Right ventricle myocardium inferior (tissue), 1 donor: ENCODE results near the gene MINDY4. TPM values are rescaled to one million over a fixed set of nuclear protein-coding genes. Genes with fewer than 3 reads are reported as not detected.

Source experiments
- ATAC-seq: fragments of 200-7000 bp; cut with Tn5 transposase; one replicate; pipeline ENCODE4 v1.9.1; 2020; ENCODE audit warnings: mild to moderate bottlenecking, moderate library complexity
- DNase-seq: peaks from one replicate; pipeline ENCODE4 v3.0.0; 2021; ENCODE audit errors: missing footprints
- intact Hi-C: fragments of 100-400 bp; cut with DNase I; formaldehyde crosslinking; loops from one replicate; pipeline ENCODE4 v1.11.0; 2022
- total RNA-seq: library from RNA; stranded (reverse); fragmentation: NEBNext Ultra II Directional; extraction: Animal tissue kit (Norgen Biotek cat#: 25700); gene quantifications from one replicate; pipeline ENCODE4 v1.2.1, GENCODE V29; 2021
- donor health status: DM: no; HTN: yes; CAD: no; lungs with severe emphysema.

The MINDY4 gene
- total RNA-seq, 1 donor from 2014 or later: 3.5 TPM

GRCh38 chr7:30739691-30740090 lies 31.5 kb upstream of the MINDY4 start:
- intact Hi-C loops: loop anchor here (1.0 to 5.0 kb wide), 3 partner anchors 57 to 383 kb away; partner anchors contain the start of gene CRHR2
- ATAC-seq: no peak

GRCh38 chr7:30740417-30741181 lies 30.6 kb upstream of the MINDY4 start:
- ATAC-seq: peak; percentile 54
- DNase-seq: peak; percentile 89
- intact Hi-C loops: loop anchor here (1.0 to 5.0 kb wide), 3 partner anchors 58 to 382 kb away; partner anchors contain the start of gene CRHR2

More at GRCh38 chr7:30739691-30740090, 31.5 kb upstream of the MINDY4 start:
- DNase-seq: no peak

- intact Hi-C loops: loop anchor here (5.0 kb wide), 2 partner anchors 114 to 381 kb away; no protein-coding TSS in a partner anchor
- no peak for ATAC-seq
These were observed 29.9 kb upstream of the MINDY4 start for GRCh38 chr7:30741289-30741688.

GRCh38 chr7:30743371-30744074 lies 27.7 kb upstream of the MINDY4 start:
- ATAC-seq (peak; percentile 82), DNase-seq (no peak)
- intact Hi-C loops: loop anchor here (1.0 to 5.0 kb wide), 3 partner anchors 48 to 379 kb away; no protein-coding TSS in a partner anchor

More at GRCh38 chr7:30741289-30741688, 29.9 kb upstream of the MINDY4 start:
- no peak for DNase-seq

GRCh38 chr7:30744075-30744417 lies 27.2 kb upstream of the MINDY4 start:
- DNase-seq: no peak
- ATAC-seq: no peak
- intact Hi-C loops: loop anchor here (5.0 kb wide), 2 partner anchors 117 to 378 kb away; no protein-coding TSS in a partner anchor

- no peak for DNase-seq
- peak; percentile 18 for ATAC-seq
- intact Hi-C loops: loop anchor here (5.0 kb wide), 1 partner anchor 232 kb away; no protein-coding TSS in a partner anchor
These were observed 25.8 kb upstream of the MINDY4 start for GRCh38 chr7:30745261-30745941.

- ATAC-seq: no peak
- no peak for DNase-seq
- intact Hi-C loops: loop anchor here (5.0 kb wide), 1 partner anchor 167 kb away; no protein-coding TSS in a partner anchor
These were observed 21.2 kb upstream of the MINDY4 start for GRCh38 chr7:30750010-30750409.

- intact Hi-C loops: loop anchor here (5.0 kb wide), 1 partner anchor 166 kb away; no protein-coding TSS in a partner anchor
- ATAC-seq (peak; percentile 75), DNase-seq (peak; percentile 88)
These were observed 20.2 kb upstream of the MINDY4 start for GRCh38 chr7:30750683-30751650.

GRCh38 chr7:30751696-30752273 lies 19.4 kb upstream of the MINDY4 start, which contains the start of gene INMT:
INMT (plus strand) TSS chr7:30752135; CDS start chr7:30752151, 16 bp downstream.
- ATAC-seq (no peak), DNase-seq (no peak)
- intact Hi-C loops: loop anchor here (5.0 kb wide), 1 partner anchor 166 kb away; no protein-coding TSS in a partner anchor

GRCh38 chr7:30752484-30752883 lies 18.7 kb upstream of the MINDY4 start:
- ATAC-seq: no peak
- intact Hi-C loops: loop anchor here (5.0 kb wide), 1 partner anchor 165 kb away; no protein-coding TSS in a partner anchor
- DNase-seq: no peak

GRCh38 chr7:30752979-30753378 lies 18.2 kb upstream of the MINDY4 start:
- DNase-seq: peak; percentile 88
- intact Hi-C loops: loop anchor here (5.0 kb wide), 1 partner anchor 164 kb away; no protein-coding TSS in a partner anchor
- peak; percentile 42 for ATAC-seq

GRCh38 chr7:30754315-30754877 lies 16.8 kb upstream of the MINDY4 start:
- DNase-seq (no peak), ATAC-seq (no peak)
- intact Hi-C loops: loop anchor here (5.0 kb wide), 1 partner anchor 163 kb away; no protein-coding TSS in a partner anchor

- DNase-seq: peak; percentile 91
- ATAC-seq: peak; percentile 66
- intact Hi-C loops: no loop called here
These were observed 15.6 kb upstream of the MINDY4 start for GRCh38 chr7:30755384-30756154.

- no peak for DNase-seq
- intact Hi-C loops: no loop called here
- no peak for ATAC-seq
These were observed 13.9 kb upstream of the MINDY4 start for GRCh38 chr7:30757342-30757692.

- DNase-seq: no peak
- ATAC-seq: peak; percentile 1
- intact Hi-C loops: no loop called here
These were observed 10.6 kb upstream of the MINDY4 start for GRCh38 chr7:30760514-30761213.
